Fibroblast of peridontal ligament (primary cell): Measurements from ENCODE around the gene SEMA3D.

Source experiments
- DNase-seq: peaks from one replicate; pipeline ENCODE4 v3.0.0-alpha.2; 2010; ENCODE audit errors: extremely low read depth

Gene SEMA3D

DNA sequence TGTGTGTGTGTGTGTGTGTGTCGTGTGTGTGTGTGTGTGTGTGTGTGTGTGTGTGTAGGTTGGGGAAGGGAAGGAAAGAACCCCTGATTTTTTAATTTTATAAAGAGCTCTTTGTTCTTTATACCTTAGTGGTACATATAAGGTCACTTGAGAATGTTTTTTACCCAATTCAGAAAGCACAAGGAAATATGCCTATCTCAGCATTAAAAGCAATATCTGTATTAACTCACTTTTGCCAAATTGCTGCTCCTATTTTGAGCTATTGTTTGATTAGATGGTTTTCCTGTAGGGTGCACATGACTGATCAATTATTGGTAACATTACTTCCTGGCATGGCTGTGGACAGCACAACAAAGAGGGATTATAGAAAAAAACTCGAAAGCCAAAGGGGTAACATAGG, 60.5 kb downstream of the SEMA3D start:
- DNase-seq = no peak

DNA sequence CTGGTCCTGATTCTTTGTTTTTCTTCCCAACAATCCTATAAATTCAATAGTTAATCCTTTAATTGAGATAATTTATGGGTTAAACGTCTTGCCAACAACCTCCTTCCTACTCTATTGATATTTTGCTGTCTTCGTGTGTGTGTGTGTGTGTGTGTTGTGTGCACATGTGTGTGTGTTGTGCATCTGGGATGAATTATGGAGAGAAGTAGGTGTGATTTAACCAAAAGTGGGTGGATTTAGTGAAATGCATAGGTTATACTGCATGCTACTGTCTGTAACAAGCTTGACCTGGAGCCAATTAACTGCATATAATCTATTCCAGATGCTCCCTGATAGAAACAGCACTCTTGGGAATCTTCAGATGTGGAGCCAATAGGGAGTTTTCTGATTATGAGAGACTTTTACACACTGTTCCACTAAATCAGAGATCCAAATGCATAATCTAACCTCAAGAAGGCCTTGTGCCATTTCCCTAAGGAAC, 61.2 kb downstream of the SEMA3D start:
- DNase-seq = peak; percentile 64

DNA sequence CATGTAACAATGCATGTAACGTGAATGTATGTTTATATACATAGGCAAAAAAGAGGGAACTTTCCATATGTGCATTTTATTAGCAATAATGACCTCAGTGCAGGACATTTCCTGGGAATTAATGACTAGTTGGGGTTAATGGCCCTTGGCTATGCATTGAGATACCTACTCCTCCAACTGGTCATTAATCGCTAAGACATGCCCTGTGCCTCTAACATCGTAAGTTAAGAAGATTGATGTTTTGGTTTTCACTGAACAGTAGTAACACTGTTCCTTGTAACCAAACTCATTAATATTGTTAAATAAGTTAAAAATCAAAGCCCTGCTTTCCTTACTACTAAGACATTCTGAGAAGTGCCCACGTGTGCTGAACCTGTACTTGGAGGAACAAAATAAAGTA, 61.7 kb downstream of the SEMA3D start:
- DNase-seq = no peak

DNA sequence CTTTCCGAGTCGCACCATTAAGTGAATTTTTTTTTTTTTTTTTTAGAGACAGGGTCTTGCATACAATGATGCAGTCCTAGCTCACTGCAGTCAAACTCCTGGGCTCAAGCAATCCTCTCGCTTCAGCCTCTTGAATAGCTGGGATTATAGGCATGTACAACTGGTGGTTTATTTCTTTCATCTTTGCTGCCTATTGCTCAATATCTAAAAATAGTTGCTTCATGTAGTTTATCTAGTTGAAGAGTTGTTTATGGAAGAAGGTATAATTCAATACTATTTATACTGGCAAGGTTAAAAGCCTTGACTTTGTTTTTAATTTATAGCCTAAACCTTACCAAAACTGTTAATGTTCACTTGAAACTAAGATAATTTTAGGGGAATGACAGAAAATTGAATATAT, 66.9 kb downstream of the SEMA3D start:
- DNase-seq = no peak

DNA sequence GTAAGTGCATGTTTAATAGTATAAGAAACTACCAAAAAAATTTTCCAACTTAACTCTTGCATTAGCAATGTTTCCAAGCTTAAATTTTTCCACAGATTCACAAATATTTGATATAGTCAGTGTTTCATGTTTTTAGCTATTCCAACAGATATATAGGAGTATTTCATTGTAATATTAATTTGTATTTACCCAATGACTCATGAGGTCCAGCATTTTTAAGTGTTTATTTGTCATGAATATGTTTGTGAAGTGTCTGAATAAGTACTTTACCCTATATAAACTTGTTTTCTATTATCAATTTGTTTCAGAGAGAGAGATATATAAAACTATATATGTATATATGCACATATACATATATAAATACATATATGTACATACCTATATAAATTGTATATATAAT, 71.0 kb downstream of the SEMA3D start:
- DNase-seq = no peak

DNA sequence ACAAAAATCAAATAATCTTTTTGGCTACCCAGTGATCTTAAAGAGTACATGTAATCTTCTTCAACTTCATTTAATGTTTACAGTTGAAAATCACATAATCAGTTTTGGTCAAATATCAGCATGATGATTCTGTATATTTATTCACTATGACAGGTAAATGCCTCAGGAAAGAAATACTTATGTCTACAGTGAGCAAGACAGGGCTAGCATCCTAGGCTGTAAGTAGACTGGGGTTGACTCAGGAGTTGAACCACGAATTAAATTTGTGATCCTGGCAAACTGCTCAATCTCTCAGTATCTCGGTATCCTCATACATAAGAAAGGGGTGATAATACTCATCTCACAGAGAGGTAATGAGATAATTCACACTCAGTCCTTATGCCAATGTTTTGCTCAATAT, 71.8 kb downstream of the SEMA3D start:
- no peak for DNase-seq

DNA sequence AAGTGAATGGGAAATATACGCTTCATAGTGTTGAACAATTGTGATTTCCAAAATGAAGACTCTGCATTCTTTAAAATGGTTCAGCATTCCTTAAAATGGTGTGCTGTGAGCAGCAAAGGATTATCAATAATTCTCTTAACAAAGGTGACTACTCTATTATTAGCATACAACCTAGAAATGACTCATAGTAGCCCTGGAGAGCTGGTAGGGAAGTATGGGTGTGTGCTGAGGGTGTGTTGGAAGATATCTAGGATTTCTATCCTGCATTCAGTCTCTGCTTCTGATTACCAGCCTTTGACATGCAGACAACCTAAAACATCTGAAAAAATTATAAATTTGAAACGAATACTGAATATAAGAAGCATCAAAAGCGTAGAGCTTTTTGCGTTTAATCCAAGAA, 72.5 kb downstream of the SEMA3D start:
- no peak for DNase-seq

DNA sequence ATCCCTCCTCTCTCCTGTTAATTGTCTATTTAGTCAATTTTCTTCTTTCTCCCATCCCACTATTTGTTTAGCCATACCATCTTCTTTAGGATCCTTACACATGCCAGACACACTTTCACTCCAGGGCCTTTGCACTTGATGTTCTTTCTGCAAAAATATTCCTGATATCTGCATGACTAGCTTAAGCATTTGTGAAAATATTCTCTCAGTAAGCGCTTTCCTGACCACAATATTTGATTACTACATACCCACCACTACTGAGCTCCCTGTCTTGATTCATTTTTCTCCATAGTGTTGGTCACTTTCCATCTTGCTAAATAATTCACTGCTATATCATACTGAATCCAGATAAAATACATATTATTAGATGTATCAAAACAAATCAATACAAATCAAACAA, 75.1 kb downstream of the SEMA3D start:
- DNase-seq = peak; percentile 36

DNA sequence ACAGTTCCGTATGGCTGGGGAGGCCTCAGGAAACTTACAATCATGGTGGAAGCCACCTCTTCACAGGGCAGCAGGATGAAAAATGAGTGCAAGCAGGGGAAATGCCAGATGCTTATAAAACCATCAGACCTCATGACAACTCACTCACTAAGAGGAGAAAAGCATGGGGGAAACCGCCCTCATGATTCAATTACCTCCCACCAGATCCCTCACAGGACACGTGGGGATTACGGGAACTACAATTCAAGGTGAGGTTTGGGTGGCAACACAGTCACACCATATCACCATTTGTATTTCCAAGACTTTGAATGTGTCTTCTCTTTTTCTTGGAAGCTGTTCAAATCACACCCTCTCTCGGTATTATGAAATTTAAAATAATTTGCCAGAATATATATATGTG, 80.1 kb downstream of the SEMA3D start:
- no peak for DNase-seq

DNA sequence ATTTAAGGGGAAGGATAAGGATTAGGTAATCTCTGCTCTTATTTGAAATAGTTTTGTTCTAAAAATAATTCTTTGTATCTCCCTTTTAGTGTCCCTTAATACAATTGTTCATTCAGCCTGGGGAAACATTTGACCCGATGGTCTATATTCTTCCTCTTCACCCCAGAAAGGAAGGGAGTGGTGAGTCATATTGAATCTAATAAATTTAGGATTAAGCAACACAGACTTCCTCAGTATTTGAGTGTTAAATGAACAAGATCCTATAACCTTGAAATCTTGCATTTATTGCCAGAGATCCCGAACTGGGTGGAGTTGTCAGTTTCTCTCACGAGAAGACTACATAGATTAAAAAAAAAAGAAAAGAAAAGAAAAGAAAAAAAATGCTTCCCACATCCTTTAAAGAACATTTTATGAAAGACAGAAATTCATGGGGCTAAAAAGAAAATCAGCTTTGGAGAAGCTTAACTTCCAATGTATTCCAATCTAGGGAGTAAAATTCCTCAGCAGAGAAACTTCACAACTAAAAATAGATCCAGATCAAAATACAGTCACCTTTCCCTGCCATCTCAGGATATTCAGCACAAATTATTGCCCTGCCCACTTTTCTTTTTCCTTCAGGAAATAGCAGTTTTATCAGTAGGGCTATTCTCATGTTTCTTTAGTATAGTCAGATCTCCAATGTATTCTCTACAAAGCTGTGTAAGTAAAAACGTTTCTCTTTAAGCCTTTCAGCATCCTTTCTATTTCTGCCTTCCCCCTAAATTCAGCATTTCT, 82.2 kb downstream of the SEMA3D start:
- peak; percentile 9 for DNase-seq

DNA sequence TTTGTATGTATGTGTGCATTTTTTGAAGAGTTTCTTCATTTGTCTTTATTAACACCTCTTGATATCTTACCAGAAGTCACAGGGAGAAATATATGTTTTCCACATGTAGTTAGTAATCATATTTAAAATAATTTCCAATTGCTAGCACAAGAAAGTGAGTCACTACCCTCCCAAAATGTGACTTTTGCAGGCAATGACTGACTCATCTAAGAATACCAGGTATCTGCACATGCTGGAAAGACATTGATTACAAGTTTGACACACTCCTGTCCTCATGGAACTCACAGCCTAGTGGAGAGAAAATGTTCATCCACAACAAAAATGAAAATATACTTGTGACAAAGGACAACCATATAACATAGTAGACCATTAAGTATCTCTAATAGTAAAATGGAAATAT, 82.9 kb downstream of the SEMA3D start:
- DNase-seq = no peak

DNA sequence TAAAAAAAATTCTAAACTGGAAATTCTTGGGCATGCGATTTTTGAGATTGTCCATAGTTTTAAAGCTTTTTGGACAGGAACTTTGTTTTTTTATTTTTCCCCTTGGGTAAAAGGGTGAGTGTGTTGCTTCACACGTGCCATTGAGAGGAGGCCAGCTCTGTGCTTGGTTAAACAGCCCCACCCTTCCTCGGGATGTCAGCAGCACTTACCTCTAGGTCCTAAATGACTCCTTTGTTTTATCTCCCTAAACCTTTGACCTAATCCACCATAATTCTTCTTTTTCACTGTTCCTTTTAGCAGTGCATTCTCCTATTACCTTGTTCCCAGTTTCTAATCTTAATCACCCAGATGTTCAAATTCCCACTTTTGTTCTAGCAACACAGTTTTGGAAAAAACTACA, 83.5 kb downstream of the SEMA3D start:
- DNase-seq = no peak

DNA sequence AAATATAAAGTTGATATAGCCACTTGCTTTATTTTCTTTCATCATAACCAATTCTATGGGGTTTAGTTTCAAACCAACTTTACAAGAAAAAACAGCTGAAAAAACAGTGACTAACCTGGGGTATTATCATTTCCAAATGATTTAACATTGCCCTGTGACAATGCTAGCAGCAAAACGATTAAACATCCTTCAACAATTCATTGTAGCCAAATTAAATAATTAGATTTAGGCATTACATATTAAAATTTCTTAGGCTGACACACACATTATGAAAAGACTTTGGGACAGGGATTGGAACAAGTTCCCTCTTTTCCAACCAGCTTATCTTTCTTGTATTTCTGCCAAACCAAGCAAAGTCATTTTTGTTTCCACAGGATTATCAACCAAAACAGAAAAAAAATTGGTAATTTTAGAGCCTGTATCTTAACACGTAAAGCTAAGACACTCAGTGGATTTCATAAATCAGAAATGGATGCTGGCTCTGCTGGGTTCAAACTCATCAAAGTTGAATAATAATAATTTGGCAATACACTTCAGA, 84.0 kb downstream of the SEMA3D start:
- DNase-seq = peak; percentile 42

DNA sequence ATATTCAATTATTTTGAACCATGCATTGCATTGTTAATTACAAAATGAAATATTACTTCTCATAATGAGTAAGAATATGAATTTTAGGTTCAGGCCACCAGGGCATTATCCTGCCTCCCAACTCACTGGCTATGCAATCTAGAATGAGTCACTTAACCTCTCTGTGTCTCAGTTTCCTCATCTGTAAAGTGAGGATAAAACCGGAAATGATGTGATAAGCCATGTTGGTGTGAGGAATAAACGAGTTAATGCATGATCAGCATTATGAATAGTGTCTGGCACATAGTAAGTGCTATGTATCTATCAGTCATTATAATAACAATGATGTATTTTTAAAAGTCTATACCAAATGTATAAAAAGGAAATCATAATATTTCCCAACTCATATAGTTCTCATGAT, 85.5 kb downstream of the SEMA3D start:
- no peak for DNase-seq

DNA sequence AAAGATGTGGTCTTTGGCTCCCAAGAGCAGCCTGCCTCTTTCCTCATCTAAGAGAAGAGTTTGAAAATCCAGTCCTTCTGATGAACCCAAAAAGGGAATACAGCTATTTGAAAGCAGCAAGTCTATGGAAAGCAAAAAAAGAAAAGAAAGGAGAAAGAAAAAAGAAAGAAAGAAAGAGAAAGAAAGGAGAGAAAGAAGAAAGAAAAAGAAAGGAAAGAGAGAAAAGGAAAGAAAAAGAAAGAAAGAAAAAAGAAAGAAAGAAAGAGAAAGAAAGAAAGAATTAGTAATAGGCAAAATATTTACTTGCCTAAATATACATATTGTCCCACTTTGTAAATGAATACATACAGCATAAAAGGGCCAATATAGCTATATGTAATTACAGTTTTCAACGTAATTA, 89.0 kb downstream of the SEMA3D start:
- DNase-seq = no peak

DNA sequence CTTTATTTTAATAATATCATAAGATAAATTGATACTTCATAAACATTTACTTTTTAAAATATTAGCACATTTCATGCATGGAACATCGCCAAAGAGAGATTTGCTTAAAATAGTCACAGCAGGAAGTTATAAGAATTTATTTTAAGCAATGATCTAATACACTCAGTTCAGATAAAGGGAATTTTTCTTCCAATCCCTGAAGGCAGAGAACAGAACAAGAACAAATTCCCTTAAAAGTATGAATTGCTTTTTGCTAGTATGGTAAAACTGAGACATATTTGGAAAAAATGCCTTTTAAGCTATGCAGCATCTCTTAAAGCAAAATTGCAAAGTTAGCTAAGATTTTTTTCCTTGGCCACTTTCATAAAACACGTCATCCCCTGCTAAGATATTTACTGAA, 91.0 kb downstream of the SEMA3D start:
- peak; percentile 41 for DNase-seq

DNA sequence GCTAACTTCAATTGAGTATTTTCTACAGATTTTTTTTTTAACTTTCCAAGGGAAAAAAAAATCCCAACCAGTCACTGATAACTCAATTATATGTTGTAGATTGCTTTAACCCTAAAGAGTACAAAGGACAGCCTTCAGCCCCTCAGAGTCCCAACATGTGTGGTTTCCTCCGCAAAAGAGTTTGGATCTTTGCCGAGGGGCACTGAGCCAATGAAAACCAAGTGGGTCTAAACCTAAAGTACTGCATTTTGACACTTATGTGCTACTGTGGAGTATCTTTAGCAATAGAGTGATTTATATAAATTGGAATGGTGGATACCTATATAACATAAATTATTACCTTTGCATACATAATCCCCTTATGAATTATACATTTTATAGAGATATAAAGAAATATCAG, 91.5 kb downstream of the SEMA3D start:
- no peak for DNase-seq

DNA sequence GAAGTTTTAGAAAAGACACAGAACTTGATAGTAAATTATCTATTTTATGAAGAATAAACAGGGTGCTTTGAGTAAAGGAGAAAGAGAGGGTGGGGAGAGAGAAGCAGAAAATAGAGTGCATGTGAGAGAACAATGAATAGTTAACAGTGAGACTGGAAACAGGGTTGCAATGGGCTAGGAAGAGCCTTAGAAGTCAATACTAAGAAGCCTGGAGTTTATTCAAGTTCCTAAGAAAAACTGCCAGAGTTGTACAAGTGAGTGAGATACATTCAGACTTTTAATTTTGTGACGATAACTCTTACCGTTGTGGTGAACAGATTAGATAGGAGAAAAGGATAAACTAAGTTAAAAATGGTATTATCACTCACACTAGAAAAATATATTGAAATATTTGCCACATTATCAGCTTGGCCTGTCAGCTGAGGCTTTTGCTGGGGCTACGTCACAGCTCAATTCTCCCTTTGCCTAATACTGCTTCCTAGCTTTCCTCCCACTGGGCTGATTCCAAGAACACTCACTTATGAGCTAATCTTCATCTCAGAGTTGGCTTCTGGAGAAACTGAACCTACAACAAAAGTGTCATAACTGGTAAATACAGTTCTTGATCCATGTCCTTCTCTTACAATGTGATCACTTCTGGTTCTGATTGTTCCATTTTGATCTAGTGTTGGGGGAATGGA, 92.7 kb downstream of the SEMA3D start:
- DNase-seq = no peak

DNA sequence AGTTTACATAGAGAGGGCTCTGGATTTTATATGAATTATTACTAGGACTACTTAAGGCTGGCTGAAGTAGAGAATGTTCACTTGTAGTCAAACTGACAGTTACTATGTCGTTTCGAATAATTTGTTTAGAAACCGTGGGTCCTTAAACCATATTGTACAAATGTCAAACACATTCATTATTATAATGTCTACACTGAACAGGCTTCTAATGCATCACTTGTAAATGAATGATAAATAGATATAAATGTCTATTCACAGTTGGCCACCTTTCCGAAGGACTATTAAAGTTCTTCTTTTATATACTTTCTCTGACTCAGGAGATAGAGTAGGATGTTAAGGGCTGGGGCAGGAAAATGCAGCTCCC, 95.3 kb downstream of the SEMA3D start:
- DNase-seq = no peak

DNA sequence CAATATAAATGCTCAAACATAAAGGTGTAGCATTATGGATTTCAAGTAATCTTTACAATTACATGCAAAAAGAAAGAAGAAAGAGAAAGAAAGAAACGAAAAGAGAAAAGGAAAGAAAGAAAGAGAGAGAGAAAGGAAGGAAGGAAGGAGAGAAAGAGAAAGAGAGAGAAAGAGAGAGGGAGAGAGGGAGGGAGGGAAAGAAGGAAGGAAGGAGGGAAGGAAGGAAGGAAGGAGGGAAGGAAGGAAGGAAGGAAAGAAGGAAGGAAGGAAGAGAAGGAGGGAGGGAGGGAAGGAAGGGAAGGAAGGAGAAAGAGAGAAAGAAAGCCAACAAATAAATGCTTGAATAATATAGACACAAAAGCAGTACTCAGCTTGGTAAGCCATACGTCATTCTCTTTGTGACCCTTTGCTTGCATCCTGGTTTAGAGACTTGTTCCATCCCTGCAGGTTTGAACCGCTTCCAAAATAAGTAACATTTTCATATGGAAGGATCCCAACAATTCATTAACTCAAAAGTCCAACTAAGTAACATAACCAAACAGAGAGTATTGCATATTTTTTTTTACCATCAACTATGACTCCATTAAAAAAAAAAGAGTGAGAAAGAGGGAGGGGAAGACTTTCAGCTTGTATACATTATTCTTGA, 95.8 kb downstream of the SEMA3D start:
- DNase-seq = no peak

DNA sequence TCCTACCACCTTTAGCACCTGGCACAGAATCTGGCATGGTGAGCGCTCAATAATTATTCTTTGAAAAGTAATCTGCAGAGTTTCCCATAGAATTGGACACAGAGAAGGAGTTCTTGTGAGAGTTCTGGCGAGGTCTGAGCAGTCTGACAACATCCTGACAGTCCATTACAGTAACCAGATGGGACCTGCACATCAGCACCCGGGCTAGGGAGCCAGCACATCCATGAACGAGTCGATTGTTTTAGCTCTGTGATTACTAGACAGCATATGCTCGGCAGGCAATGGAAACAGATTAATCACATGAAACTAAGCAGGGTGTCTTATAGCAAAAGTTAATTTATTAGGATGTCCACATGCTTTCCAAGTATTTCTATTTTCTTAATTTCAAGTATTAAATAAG, 96.7 kb downstream of the SEMA3D start:
- DNase-seq = no peak

DNA sequence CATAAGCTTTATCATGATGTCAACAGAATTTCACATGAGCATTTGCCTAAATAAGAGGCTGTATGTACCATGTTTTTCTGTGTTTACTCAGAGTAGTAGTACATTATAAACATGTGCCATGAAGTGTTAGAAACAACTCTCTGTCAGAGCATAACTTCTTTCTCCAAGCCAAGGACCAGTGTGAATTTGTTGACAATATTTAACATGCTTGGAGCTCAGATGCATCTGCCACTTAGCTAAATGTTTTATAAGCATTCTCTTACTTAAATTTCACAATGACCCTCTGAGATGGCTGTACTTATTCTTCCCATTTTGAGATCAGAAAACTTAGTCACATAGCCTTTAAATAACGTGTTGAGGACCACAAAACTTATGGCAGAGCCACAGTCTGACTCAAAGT, 105.0 kb downstream of the SEMA3D start:
- DNase-seq = no peak

DNA sequence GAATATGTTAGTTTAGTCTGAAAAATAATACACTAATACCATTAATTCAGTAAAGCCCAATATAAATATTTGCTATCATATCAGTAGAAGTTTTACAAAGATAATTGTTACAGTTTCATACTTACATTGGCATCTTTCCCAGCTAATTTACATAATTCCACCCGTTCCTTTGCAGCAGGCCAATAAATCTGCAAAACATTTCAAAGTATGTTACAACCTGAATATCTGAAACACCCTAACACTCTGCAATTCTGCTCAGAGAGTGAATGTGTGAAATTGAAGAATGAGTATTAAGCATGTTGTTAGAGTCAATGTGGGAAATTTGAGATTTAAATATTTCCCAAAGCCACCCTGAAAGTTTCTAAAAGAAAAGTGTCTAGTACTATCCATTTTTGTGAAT, 105.5 kb downstream of the SEMA3D start:
- DNase-seq = no peak
